Globus pallidus (tissue), 1 donor: ENCODE data around the gene SPPL3.
"Not testable (repeated sequence)": the region's sequence is repeated elsewhere in the genome, so short reads cannot be mapped to it uniquely, and the experiment has no call there.

Experiments
- DNase-seq: peaks from one replicate; pipeline ENCODE4 v3.0.0-alpha.2; 2015; ENCODE audit warnings: low spot score

The SPPL3 gene

DNA sequence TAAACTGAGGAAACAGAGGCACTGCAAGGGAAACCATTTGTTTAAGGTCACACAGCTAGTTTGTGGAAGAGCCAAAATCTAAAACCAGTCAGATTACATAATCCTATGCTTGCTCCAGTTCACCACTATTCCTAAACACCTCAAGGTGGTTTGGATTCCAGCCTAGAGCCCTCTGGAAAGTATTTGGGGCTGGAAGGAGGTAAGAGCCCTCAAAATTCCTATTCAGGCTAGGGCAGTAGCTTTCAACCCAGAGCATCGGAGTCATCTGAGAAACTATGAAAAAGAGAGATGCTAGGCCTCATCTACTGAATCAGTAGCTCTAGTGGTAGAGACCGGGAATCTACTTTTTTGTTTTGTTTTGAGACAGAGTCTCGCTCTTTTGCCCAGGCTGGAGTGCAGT is 16.0 kb upstream of the SPPL3 start:
- no peak for DNase-seq

DNA sequence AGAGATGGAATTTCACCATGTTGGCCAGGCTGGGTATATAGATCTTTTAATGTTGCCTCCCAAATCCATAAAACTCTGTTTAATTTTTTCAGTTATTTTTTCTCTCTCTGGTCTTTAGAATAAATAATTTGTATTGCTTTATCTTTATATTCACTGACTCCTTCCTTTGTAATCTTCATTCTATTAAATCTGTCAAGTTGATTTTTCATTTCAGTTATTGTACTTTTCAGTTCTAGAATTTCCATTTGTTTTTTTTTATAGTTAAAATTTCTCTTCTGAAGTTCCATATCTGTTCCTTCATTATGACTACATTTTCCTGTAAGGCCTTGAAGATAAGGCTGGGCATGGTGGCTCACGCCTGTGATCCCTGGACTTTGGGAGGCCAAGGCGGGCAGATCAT is 13.6 kb upstream of the SPPL3 start:
- no peak for DNase-seq

DNA sequence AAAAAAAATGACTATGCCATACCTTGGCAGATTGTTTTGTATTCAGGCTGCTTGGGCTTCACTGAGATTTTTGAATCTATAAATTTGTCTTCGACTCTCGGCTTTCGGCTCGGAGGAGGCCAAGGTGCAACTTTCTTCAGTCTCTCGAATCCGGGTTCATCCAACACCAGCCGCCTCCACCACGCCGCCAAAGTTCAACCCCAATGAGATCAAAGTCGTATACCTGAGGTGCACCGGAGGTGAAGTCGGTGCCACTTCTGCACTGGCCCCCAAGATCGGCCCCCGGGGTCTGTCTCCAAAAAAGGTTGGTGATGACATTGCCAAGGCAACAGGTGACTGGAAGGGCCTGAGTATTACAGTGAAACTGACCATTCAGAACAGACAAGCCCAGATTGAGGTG is 12.4 kb upstream of the SPPL3 start:
- no peak for DNase-seq

DNA sequence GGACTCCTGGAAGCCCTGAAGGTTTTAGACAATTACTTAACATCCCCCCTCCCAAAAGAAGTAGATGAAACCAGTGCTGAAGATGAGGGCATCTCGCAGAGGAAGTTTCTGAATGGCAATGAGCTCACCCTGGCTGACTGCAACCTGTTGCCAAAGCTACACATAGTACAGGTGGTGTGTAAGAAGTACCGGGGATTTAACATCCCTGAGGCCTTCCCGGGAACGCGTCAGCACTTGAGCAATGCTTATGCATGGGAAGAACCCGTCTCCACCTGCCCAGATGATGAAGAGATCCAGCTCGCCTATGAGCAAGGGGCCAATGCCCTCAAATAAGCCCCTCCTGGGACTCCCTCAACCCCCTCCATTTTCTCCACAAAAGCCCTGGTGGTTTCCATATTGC is 10.6 kb upstream of the SPPL3 start:
- no peak for DNase-seq

DNA sequence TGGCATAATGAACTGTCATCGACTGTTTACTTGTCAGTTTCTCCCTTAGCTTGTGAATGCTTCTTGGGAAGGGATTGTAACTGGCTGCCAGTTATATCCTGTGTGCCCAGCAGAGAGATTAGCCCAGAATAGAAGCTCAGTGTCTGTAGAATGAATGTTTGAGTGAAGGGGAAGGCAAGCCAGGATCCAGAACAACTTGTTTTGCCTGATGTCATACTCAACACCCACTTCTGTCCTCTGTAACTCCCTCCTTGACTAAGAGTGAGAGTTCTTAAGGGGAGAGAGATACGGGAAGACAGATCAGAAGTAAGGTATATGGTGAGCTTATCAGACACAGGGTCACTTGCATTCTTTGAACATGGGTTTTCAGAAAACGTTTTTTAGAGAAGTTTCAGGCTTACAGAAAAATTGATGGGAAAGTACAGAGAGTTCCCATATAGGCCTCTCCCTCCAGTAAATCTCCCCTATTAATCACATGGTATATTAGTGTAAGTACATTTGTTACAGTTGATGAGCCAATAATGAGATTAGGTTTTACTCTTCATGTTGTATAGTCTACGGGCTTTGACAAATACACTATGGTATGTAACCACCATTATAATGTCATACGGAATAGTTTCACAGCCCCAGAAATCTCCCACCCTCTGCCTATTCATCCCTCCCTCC is 5.6 kb upstream of the SPPL3 start:
- no peak for DNase-seq

DNA sequence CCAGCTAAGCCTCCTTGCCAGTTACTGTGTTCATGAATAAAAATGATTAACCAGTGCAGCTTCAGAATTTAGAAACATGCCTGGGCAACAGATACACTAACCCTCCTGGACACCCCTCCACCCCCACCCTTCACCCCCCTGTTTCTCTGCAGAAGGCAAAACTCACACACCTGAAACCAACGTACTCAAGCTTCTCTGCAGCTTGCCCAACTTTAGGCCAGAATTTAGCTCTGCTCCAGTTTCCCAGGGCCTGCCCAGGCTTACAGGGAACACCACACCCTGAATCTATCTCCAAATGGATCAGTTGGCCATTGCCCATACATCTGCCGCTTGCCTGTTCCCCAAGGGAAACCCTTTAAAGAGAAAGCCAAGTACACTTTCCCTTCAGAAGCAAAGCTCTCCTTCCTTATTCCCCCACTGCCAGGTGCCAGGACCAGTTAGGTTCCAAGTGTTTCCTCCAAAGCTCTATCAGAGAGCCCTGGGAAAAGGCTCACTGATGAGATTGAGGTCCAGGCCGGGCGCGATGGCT is 1.8 kb upstream of the SPPL3 start:
- DNase-seq: no peak

DNA sequence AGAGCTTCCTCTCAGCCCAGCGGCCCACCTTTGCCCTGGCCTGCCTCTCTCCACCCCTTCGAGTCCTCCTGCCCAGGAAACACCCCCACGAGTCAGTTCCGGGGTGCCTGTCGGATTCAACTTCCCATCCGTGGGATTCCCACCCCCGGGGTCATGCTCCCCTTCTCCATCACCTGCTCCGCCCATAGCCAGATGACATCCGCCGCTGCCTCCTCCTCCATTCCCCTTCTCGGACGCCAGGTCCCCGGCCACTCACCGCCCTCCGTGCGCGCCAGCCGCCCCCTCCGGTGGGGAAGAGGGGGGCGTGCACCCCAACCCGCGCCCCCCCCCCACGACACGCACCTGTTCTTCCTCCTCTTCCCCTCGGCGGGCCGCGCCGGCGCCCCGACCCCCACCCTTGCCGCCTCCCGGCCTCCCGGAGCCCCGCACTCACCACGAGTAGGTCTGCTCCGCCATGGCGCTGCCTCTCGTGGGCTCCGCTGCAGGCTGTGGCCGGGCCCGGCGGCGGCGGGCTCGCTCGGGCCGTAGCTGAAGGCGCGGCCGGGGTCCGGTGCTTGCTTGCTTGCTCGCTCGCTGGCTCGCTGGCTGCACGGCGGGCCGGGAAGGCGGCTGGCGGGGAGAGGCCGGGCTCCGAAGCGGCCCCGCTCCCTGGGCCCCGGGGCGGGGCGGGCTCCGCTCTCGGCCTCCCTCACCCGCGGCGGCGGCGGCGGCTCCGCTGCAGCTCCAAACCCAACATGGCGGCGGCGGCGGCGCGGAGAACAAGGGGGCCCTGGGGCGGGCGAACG is 554 bp downstream of the SPPL3 start:
- DNase-seq: peak; percentile 49

DNA sequence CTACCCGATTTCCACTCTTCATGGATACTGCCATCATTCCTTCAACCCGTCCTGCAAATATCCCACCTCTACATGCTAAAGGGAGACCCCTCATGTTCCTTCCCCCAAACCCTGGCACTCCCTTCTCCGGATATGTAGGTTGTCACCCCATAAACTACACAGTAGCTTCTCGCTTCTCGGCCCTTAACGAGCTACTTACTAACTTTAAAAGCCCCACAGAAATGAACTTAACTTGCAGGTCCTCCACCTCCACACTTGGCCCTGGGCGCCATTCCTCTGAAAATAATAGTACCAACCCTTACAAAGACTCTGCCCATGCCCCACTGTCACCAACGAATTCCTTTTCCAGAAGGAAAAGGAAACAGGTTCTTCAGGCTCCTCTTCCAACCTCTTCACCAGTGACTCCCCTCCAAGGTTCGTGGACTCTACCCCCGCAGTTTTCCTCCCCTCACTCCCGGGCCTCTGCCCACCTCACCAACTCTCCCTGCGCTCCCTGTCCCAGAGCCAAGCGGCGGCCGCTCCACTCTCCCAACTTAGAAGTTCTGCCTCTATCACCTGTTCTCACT is 1.2 kb downstream of the SPPL3 start:
- no peak for DNase-seq

DNA sequence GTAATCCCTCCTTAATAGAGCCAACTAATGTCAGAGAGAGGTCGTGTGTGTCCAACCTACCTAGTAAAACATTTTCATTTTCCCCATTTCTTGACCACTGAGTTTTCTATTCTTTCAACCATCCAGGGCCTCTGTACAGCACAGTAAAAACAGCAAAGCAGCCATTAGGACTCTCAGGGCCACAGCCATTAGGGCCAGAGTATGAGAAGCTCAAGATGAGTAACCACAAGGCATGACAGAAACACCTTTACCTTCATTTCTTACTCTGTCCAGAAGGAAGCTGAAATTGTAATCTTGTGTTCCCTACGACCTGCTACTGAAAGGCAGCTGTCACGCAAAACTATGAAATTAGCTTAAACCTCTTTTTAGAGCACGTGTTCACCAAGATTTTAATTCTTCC is 2.3 kb downstream of the SPPL3 start:
- DNase-seq: no peak

DNA sequence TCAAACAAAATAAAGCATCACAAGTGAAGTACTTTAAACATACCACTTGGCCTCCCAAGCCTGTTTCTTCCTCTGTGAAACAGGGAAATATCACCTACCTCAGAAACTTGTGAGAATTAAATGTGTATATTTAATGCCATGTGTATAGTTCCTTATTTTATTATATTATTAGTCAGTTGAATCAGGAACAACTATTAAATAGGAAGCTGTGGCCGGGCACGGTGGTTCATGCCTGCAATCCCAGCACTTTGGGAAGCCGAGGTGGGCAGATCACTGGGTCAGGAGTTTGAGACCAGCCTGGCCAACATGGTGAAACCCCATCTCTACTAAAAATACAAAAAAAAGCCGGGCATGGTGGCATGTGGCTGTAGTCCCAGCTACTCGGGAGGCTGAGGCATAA is 3.1 kb downstream of the SPPL3 start:
- DNase-seq: not testable (repeated sequence)

DNA sequence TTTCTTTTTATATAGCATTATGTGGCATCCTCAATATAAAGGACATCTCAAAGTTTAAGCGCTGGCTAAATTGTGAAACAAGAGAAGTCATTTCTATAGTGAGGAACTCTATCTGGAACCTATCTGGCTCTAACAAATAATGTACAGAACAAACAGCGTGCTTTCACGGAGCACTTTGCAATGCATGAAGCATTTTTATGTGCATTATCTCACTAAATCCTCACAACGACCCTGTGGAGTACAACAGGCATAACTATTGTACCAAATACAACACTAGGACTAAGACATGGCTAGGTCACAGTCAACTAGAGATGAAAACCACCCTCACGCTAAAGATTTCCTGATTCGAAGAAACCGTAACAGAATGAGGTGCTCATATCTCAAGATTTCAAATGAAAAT is 8.6 kb downstream of the SPPL3 start:
- no peak for DNase-seq

DNA sequence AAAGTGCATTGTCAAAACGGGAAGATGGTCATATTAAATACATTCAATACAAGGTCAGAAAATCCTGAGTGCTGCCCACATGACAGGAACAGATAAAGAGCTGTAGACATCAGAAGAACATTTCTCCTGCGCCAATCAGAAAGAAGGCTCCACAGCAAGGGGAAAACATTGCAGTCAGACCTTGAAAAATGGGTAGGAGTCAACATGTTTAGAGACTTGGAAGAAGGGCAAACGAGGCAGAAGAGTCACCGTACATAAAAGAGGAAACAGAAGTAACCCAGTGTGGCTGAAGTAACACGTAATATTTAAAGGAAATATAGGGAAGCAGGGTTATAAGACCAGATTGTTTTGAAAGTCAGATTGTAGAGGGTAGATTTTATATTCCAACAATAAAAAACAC is 11.9 kb downstream of the SPPL3 start:
- DNase-seq: no peak

DNA sequence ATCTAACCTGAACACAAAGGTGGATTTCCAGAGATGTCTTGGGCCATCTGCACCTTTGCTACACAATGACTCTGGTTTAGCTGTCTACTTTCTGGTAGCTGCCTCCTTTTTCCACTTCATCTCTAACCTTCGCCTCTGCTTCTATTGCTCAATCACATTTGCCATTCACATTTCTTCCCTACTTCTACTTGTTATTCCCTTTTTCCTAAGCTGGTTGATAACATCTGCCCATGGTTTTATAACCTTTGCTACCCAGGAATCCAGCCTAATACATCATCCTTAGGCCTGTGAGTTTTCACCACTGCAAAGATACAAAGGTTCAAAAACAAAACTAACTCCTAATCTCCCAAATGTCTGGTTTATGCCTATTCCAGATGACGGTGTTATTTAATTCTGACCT is 13.2 kb downstream of the SPPL3 start:
- no peak for DNase-seq

DNA sequence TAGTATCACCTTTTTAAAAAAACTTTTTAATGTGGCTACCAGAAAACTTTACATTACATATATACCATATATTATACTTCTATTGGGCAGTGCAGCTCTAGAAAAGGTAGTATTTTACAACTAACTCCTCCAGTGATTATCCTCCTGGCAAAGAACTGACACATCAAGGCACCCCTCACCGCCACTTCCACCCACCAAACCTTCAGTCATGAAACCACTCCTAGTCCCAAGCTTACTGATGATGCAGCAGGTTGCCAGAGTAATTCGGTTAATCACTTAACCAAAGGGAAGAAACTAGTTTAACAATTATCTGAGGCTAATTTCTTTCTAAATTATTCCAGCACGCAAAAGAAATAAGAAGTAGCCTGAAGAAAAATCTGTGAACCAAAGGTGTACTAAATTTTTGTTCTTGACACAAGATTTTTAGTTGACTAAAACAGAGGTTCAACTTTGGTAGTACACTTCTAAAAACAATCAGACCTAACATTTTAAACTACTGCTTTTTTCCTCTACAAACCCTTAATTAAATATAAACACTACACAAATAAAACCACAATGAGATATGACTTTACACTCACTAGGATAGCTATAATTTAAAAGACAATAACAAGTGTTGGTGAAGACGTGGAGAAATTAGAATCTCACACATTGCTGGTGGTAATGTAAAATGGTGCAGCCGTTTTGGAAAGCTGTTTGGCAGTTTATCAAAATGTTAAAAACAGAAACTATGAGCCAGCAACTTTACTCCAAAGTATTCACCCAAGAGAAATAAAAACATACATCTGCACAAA is 16.7 kb downstream of the SPPL3 start:
- DNase-seq: no peak

DNA sequence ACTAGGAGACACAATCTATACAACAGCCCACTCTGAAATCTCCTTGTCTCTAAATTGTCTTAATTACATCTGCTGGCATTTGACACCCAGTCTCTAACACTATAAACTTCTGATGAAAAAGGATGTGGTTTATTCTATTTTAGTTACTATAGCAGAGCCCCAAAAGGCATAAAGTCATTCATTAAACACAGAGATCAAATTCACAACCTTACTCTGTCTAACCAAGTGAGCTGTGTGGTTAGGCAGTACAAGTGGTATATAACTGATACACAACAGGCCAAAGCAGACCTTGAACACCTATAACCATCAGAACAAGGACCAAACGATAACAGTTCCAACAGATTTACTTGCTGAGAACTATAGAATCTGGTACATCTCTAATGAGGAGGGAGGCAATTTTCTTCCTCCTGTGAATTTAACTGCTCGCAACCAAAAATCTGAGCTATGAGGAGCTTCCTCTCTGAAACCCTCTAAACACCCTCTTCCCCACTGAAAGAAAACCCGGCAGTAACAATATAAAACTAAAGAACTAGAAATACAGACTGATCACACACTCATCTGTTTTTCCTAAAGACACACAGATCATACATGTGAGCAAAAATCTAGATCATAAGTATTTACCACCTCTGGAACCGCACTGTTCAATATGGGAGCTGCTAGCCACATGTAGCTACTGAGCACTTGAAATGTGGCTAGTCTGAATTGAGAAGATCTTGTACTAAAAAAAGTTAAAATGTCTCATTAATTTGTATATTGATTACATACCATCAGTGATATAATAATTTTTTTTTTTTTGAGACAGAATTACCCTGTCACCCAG is 17.7 kb downstream of the SPPL3 start:
- DNase-seq: no peak

DNA sequence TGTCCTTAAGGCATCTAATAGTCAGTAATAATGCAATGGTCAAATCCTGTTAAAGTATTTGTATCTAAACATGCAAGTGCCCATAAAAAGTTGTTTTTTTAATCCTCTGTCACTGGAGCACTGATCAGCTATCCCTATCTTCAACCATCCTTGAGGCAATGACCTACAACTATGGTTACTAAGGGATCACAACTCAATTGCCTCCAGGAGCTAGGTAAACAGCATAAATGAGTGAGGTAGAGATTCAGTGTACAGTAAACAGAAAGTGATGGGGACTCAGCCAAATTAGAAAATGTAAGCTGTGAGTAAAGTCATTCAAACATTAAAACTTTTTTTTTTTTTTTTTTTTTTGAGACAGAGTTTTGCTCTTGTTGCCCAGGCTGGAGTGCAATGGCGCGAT is 18.6 kb downstream of the SPPL3 start:
- no peak for DNase-seq

DNA sequence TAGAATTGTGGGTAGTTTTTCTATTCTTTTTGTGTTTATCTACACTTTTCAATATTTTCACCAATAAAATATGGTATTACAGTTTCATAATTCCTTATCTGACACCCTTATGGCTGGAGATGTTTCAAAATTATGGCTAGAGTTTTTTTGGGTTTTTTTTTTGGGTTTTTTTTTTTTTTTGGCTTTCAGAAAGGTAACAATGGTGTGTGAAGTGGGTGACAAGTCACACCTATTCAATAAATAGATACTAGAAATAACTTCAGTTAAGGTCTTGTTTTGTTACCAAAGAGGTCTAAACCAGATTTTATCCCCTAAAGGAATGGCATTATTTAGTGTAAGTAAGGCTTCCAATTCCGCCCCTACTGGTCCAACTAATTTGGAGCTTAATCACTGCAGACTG is 19.5 kb downstream of the SPPL3 start:
- DNase-seq: no peak

DNA sequence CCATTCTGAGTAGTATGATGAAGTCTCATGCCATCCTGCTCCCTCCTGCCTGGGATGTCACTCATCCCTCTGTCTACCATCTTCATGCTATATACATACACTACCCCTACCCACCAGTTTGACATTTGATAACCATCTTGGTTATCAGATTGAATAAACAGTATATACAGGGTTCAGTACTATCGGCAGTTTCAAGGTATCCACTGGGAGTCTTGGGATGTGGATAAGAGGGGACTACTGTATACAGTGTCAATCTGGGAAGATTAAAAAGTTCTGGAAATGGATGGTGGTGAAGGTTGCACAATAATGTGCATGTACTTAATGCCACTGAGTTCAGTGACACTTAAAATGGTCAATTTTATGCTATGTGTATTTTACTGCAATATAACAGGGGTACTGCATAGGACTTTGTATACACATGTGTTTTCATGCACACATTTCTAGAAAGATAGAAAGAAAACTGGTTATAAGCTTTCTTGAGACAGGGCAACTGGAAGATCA is 22.1 kb downstream of the SPPL3 start:
- no peak for DNase-seq

DNA sequence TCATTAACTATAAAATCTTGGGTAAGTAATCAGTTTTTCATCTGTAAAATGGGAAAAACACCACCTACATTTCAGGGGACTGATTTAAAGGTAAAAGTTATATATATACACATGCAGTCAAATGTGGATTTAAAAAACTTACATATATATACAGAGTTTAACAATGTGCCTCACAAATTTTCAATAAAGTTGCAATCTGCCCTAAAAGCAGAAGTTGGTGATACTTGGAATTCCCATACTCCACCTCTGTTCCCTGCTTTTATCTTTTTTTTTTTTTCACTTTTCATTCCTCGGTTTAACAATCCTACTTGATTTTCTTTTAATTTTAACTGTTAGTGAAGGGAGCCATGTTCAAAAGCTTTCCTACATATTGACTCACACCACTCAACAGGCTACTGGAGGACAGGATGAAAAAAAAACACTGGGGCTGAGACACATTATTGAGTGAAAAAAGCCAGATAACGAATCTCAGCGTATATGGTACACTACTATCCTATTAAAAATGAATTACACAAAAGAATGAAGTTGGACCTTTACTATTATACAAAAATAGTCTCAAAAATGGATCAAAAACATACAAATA is 24.3 kb downstream of the SPPL3 start:
- no peak for DNase-seq

DNA sequence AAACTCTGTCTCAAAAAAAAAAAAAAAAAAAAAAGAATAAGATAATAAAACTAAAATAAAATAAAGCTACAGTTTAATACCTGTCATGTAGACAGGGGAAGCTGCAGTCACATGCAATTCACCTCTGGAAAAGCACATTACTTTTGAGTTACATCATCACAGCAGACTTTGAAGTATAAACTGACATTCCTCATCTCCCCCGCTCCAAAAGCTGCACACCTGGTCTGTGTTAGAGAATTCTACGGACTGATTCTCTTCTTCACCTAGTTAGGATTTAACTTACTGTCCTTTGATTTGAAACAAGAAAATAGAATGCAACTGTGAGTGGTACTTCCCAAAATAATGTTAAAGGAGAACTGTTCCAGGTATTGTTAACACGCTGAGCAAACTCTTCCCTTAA is 25.1 kb downstream of the SPPL3 start:
- DNase-seq: no peak
